HEK293T (cell line): ENCODE measurements around the gene FN1.

Source experiments
- ARNT ChIP-seq: fragments of 450-650 bp; IDR thresholded peaks from 2 replicates; pipeline ENCODE4 v1.6.1; 2017; ENCODE audit warnings: mild to moderate bottlenecking
- BHLHE40 ChIP-seq: fragments of 450-650 bp; IDR thresholded peaks from 2 replicates; pipeline ENCODE4 v1.6.1; 2016; ENCODE audit warnings: mild to moderate bottlenecking, moderate library complexity, borderline replicate concordance
- ELF4 ChIP-seq: fragments of 450-650 bp; IDR thresholded peaks from 2 replicates; pipeline ENCODE4 v1.6.1; 2017; ENCODE audit warnings: antibody characterized with exemption
- FOXK2 ChIP-seq: fragments of 450-650 bp; IDR thresholded peaks from 2 replicates; pipeline ENCODE4 v1.6.1; 2016; ENCODE audit warnings: mild to moderate bottlenecking
- SP1 ChIP-seq: fragments of 450-650 bp; IDR thresholded peaks from 2 replicates; pipeline ENCODE4 v1.6.1; 2017
- ZNF384 ChIP-seq: fragments of 450-650 bp; IDR thresholded peaks from 2 replicates; pipeline ENCODE4 v1.6.1; 2016

DNA sequence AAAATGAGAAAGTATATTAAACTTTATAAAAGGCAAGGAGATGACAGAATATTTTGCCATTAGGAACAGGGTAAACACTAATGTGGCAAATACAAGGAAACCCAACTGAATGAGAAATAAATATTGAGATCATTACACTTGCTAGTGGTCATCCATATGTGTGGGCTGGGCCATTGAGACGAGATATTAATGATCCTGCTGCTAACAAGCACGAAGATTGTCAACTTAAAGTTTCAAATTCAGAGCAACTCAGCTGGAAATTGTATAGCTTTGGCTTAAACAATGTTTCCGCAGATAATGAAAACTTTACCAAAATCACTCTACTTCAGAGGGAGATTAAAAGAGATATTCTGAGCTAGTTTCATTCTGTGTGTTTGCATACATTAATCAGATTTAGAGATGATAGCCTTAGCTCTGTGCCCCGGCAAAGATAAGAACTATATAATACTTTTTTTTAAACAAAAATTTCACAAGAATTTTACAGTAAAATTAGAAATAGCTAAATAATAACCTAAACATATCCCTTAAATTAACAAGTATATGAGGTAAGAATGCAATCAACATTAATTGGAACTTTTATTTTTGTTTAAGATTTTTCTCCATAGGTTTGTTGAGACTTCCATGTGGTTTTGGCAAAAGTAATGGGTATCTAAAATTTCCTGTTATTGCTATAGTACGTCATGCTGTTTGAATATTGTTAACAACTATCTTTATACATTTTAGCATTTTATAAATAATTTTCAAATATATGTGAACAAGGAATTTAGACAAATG is 40.0 kb downstream of the FN1 start:
- TF ChIP-seq SP1 (no peak), FOXK2 (no peak), ARNT (no peak), ZNF384 (no peak), BHLHE40 (no peak), ELF4 (no peak)
